BLaER1 (cell line): ENCODE measurements around the gene GLB1L3.

Source experiments
- H3K27ac ChIP-seq: shearing (Covaris generic); formaldehyde crosslinking; 2 replicates; pipeline ENCODE4 v1.8.1; 2022
- H3K27me3 ChIP-seq: shearing (Covaris generic); formaldehyde crosslinking; 2 replicates; pipeline ENCODE4 v1.8.1; 2022
- H3K36me3 ChIP-seq: shearing (Covaris generic); formaldehyde crosslinking; 2 replicates; pipeline ENCODE4 v1.8.1; 2022
- H3K4me1 ChIP-seq: shearing (Covaris generic); formaldehyde crosslinking; 2 replicates; pipeline ENCODE4 v1.8.1; 2022
- H3K4me2 ChIP-seq: shearing (Covaris generic); formaldehyde crosslinking; 2 replicates; pipeline ENCODE4 v1.8.1; 2022
- H3K4me3 ChIP-seq: shearing (Covaris generic); formaldehyde crosslinking; 2 replicates; pipeline ENCODE4 v1.8.1; 2022
- H3K9ac ChIP-seq: shearing (Covaris generic); formaldehyde crosslinking; 2 replicates; pipeline ENCODE4 v1.8.1; 2022
- H3K9me3 ChIP-seq: shearing (Covaris generic); formaldehyde crosslinking; 2 replicates; pipeline ENCODE4 v1.8.1; 2022
- H4K20me1 ChIP-seq: shearing (Covaris generic); formaldehyde crosslinking; 2 replicates; pipeline ENCODE4 v1.8.1; 2022
- Cebpa-rat ChIP-seq: shearing (Covaris generic); IDR thresholded peaks from 2 replicates; pipeline ENCODE4 v1.8.1; 2022

GLB1L3 gene

GRCh38 chr11:134331354-134332188 lies 55.4 kb downstream of the GLB1L3 start, which contains the start of gene GLB1L2:
Gene GLB1L2, plus strand, starts transcription at chr11:134331988. Its CDS starts 74 bp downstream, at chr11:134332062.
- peaks cover 11% of the 10 kb centered on the region; the same call in 1 of the 2 replicates for H4K20me1 ChIP-seq
- H3K27ac ChIP-seq, result 0 out of 2 replicates have a peak within 1 kb of the TSS, but pooled peaks have one; percentile 5
- peaks cover 19% of the 10 kb centered on the region for H3K4me1 ChIP-seq
- H3K36me3 ChIP-seq, result no peaks in the 10 kb centered on the region
- peak within 1 kb of the TSS; percentile 68 for H3K9ac ChIP-seq
- H3K27me3 ChIP-seq, result peaks cover 35% of the 10 kb centered on the region
- H3K4me3 ChIP-seq, result peak within 1 kb of the TSS; percentile 73
- H3K9me3 ChIP-seq, result no peaks in the 10 kb centered on the region
- peak within 1 kb of the TSS; percentile 100 for H3K4me2 ChIP-seq
- TF ChIP-seq Cebpa-rat, result no peak

- Histone ChIP-seq H3K27me3 (peaks cover 35% of the 10 kb centered on the region), H3K9me3 (no peaks in the 10 kb centered on the region), H3K4me1 (peaks cover 19% of the 10 kb centered on the region), H4K20me1 (peaks cover 11% of the 10 kb centered on the region; the same call in 1 of the 2 replicates), H3K36me3 (no peaks in the 10 kb centered on the region), H3K9ac (peak overlapping the region; percentile 68), H3K4me2 (peak overlapping the region; percentile 100), H3K27ac (0 out of 2 replicates have a peak overlapping the region, but pooled peaks have one; percentile 5), H3K4me3 (peak overlapping the region; percentile 73)
- no peak for TF ChIP-seq Cebpa-rat
Measured at GRCh38 chr11:134332189-134332631, 56.0 kb downstream of the GLB1L3 start.

- Histone ChIP-seq H3K4me3 (no peak overlapping the region; the same call in 1 of the 2 replicates), H3K4me1 (peaks cover 19% of the 10 kb centered on the region), H3K9ac (no peak overlapping the region), H3K9me3 (no peaks in the 10 kb centered on the region), H3K36me3 (no peaks in the 10 kb centered on the region), H3K4me2 (peak overlapping the region; percentile 100), H3K27me3 (peaks cover 35% of the 10 kb centered on the region), H4K20me1 (peaks cover 11% of the 10 kb centered on the region; the same call in 1 of the 2 replicates), H3K27ac (no peak overlapping the region)
- no peak for TF ChIP-seq Cebpa-rat
Measured at GRCh38 chr11:134332782-134333181, 56.6 kb downstream of the GLB1L3 start.

- Histone ChIP-seq H4K20me1 (peaks cover 11% of the 10 kb centered on the region; the same call in 1 of the 2 replicates), H3K4me1 (peaks cover 19% of the 10 kb centered on the region), H3K4me2 (no peak overlapping the region), H3K9ac (no peak overlapping the region), H3K4me3 (no peak overlapping the region), H3K27me3 (peaks cover 35% of the 10 kb centered on the region), H3K36me3 (no peaks in the 10 kb centered on the region), H3K9me3 (no peaks in the 10 kb centered on the region), H3K27ac (no peak overlapping the region)
- no peak for TF ChIP-seq Cebpa-rat
Measured at GRCh38 chr11:134333312-134333711, 57.1 kb downstream of the GLB1L3 start.

- no peaks in the 10 kb centered on the region for H3K36me3 ChIP-seq
- no peak overlapping the region for H3K4me2 ChIP-seq
- no peak for TF ChIP-seq Cebpa-rat
- H3K9ac ChIP-seq, result no peak overlapping the region
- no peak overlapping the region for H3K4me3 ChIP-seq
- no peak overlapping the region for H3K27ac ChIP-seq
- no peaks in the 10 kb centered on the region for H3K9me3 ChIP-seq
- peaks cover 11% of the 10 kb centered on the region; the same call in 1 of the 2 replicates for H4K20me1 ChIP-seq
- H3K4me1 ChIP-seq, result peaks cover 19% of the 10 kb centered on the region
- peaks cover 35% of the 10 kb centered on the region for H3K27me3 ChIP-seq
Measured at GRCh38 chr11:134333946-134334345, 57.8 kb downstream of the GLB1L3 start.

GRCh38 chr11:134334796-134335571 lies 58.8 kb downstream of the GLB1L3 start:
- H3K4me2 ChIP-seq, result no peak overlapping the region
- H3K4me1 ChIP-seq, result peaks cover 14% of the 10 kb centered on the region
- no peak for TF ChIP-seq Cebpa-rat
- no peak overlapping the region for H3K27ac ChIP-seq
- no peaks in the 10 kb centered on the region for H3K36me3 ChIP-seq
- H3K9me3 ChIP-seq, result no peaks in the 10 kb centered on the region
- H4K20me1 ChIP-seq, result peaks cover 11% of the 10 kb centered on the region; the same call in 1 of the 2 replicates
- H3K9ac ChIP-seq, result no peak overlapping the region
- H3K4me3 ChIP-seq, result no peak overlapping the region
- peaks cover 35% of the 10 kb centered on the region for H3K27me3 ChIP-seq

- no peaks in the 10 kb centered on the region for H3K9me3 ChIP-seq
- H3K27me3 ChIP-seq, result peaks cover 18% of the 10 kb centered on the region
- no peak overlapping the region for H3K4me2 ChIP-seq
- no peak overlapping the region for H3K27ac ChIP-seq
- no peak overlapping the region for H3K4me3 ChIP-seq
- H3K9ac ChIP-seq, result no peak overlapping the region
- peaks cover 11% of the 10 kb centered on the region; the same call in 1 of the 2 replicates for H4K20me1 ChIP-seq
- no peaks in the 10 kb centered on the region for H3K36me3 ChIP-seq
- peaks cover 6% of the 10 kb centered on the region; the same call in 1 of the 2 replicates for H3K4me1 ChIP-seq
- TF ChIP-seq Cebpa-rat, result no peak
Measured at GRCh38 chr11:134337051-134337450, 60.9 kb downstream of the GLB1L3 start.

- Histone ChIP-seq H3K4me1 (no peaks in the 10 kb centered on the region), H3K9me3 (no peaks in the 10 kb centered on the region), H4K20me1 (peaks cover 11% of the 10 kb centered on the region; the same call in 1 of the 2 replicates), H3K4me2 (no peak overlapping the region), H3K4me3 (no peak overlapping the region), H3K27ac (no peak overlapping the region), H3K27me3 (peaks cover 8% of the 10 kb centered on the region; the same call in 1 of the 2 replicates), H3K9ac (no peak overlapping the region), H3K36me3 (no peaks in the 10 kb centered on the region)
- TF ChIP-seq Cebpa-rat, result no peak
Measured at GRCh38 chr11:134338068-134338467, 61.9 kb downstream of the GLB1L3 start.

GRCh38 chr11:134338654-134339053 lies 62.5 kb downstream of the GLB1L3 start:
- TF ChIP-seq Cebpa-rat, result no peak
- Histone ChIP-seq H3K27me3 (peaks cover 2% of the 10 kb centered on the region; the same call in 1 of the 2 replicates), H3K4me3 (no peak overlapping the region), H3K36me3 (no peaks in the 10 kb centered on the region), H3K9ac (no peak overlapping the region), H3K4me1 (no peaks in the 10 kb centered on the region), H3K9me3 (no peaks in the 10 kb centered on the region), H3K27ac (no peak overlapping the region), H4K20me1 (peaks cover 5% of the 10 kb centered on the region; the same call in 1 of the 2 replicates), H3K4me2 (no peak overlapping the region)
